SIG-M5 treated with dmso at 0.1 percent for 504 hours (cell line): ENCODE data around the gene RAET1E.
A peak's percentile ranks its signal among the peaks of the same experiment; 100 is the strongest.
"Not testable (repeated sequence)": the region's sequence is repeated elsewhere in the genome, so short reads cannot be mapped to it uniquely, and the experiment has no call there.

Source experiments
- DNase-seq: peaks from one replicate; lab custom pipeline; 2025; ENCODE audit not compliant: unreplicated experiment; lab: John Stamatoyannopoulos, UW

Gene RAET1E

DNA sequence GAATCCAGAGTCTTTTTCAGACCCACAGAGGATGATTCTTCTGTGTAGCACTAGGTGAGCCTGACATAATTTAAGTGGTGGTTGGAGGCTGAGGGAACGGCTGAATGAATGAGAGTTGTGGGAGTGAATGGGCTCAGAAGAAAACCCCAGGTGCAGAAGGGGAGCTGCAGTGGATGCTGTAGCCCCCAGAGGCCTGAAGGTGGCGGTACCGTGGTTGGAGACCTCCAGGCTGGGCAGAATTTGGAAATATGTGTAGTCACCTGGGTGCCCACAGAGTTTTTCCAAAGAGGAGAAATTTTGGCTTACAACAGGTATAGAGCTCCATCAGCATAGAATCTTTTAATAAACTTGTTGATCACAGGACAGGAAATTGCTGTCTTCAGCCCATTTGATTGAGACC is 31.5 kb upstream of the RAET1E start:
- no peak for DNase-seq

DNA sequence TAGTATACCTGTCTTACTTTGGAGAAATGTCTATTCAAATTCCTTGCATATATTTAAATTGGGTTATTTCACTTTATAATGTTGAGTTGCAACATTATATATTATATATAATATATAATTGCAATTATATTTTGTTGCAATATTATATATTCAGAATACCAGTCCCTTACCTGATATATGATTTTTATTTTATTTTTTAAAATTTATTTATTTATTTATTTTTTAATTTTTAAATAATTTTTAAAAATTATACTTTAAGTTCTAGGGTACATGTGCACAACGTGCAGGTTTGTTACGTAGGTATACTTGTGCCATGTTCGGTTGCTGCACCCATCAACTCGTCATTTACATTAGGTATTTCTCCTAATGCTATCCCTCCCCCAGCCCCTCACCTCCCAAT is 29.1 kb upstream of the RAET1E start:
- DNase-seq: not testable (repeated sequence)

DNA sequence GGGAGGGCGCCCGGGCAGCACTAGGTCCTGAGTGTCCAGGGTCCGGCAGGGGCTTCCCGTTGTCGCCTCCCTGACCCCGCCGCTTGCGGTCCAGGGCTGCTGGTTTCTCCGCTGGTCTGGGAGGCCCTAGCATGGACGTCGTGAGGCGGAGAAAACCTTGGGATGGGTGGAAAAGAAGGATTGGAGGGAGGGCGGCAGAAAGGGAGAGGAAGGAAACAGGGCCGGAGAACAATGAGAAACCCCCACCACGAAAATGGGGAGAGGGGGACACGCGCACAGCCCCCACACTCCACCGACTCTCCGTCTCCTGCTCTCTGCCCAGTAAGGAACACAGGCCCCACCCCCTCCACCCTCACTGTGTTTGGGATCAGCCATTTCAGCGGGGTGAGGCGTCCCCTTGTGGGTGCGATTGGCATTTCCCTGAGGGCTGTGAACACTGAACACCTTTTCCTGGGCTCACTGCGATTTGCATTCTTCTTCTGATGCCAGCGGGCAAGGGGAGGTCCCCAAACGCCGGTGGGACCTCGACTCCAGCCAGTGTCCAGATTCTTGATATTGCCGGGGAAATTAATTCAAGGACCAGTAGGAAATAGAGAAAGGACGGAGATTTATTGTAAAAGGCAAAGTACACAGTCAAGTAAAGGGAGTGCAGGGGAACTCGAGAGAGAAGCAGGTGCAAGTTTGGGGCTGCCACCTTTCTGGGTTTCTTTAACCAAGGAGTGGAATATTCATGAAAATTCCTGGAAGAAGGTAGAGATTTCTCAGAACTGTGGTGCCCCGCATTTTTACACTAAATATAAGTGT is 28.3 kb upstream of the RAET1E start:
- peak; percentile 63 for DNase-seq

DNA sequence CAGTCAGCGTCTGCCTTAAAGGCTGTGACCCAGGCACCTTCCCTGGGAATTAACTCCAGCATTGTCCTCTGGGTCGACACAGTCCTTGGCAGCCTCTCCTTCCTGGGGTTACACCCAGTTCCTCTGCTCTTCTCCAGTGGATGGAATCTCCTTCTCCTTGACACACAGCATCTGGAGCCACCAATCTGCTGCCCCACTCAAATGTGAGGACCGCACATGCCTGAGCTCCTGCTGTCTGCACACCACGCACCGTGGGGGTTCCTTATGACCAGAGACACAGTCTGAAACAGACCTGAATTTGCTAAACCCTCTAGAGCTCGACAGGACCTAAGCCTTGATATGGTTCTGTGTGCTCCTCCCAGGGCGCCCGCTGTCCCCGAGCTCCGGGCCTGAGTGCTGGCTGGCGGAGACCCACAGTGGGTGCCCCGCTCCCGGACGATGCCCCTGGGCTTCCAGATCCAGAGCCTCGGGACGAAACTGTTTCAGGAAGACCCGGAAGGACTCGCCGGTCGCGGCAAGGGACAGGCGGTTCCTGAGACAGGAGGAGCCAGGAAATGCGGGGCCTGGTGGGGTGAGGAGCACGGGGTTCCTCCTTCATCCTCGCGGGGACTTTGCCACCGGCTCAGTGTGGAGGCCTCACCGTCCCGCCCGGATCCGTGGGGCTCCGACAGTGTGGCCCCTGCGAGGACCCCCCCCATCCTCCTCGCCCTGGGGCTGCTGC is 27.5 kb upstream of the RAET1E start:
- no peak for DNase-seq

DNA sequence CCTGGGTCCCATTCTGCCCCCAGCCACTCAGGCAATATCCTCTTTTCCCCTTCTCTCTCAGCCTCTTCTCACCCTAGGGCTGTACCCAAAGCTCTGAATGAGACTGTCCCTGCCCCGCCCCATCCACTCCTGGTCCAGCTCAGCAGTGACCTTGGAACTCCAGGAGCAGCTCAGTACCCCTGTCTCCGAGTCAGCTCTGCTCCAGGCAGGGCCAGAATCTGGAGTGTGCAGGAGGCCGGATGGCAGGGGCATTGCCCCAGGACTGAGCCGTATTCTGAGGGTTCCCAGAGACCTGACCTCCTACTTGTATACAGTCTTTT is 27.0 kb upstream of the RAET1E start:
- no peak for DNase-seq

DNA sequence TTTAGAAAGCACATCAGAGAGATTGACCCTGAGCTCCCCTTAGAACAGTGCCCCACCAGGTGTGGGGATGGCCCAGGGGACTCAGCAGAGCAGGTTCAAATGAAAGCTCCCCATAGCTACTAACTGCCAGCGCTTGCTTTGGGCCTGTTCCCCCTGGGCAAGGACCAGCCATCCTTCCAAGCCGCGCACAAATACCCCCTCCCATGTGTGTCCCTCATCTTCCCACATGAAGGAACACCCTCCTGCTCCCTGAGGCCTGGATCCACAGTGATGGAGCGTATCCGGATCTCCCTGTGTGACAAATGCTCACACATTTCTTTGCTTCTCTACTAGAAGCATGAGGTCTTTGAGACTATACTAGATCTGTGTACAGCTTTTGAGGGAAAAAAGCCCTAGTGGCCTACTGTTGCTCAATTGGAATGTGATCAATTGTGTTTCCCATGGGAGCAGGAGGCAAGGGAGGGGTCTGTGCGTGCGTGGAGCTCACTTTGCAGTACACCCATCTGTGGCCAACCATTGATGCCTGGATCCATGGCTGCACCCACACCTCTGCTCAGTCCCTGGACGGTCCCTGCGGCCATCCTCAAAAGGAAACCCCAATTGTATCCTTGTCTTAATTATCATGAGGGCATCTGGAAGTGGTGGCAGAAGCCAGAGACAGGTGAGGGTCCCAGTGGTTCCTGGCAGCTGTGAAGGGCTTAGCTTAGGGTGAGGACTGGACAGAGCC is 26.5 kb upstream of the RAET1E start:
- DNase-seq: no peak

DNA sequence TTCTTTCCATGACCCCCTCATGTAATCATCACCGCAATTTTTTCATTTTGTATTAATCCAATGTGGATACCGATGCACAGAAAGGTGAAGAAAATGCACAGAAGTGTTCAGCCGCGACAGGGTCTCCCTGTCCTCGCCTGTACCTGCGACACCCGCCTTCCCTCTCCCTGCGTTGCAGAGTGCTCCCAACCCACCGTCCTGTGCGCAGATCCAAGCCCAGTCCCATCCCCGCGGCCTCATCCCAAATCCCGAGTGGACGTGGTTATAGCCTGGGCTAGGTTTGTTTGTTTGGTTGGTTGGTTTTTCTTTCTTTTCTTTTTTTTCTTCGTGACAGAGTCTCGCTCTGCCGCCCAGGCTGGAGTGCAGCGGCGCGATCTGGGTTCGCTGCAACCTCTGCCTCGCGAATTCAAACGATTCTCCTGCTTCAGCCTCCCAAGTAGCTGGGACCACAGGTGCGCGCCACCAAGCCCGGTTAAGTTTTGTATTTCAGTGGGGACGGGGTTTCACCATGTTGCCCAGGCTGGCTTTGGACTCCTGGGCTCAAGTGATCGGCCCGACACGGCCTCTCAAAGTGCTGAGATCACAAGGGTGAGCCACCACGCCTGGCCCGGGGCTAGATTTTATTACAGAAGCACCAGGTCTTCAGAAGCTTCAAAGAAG is 25.5 kb upstream of the RAET1E start:
- no peak for DNase-seq

DNA sequence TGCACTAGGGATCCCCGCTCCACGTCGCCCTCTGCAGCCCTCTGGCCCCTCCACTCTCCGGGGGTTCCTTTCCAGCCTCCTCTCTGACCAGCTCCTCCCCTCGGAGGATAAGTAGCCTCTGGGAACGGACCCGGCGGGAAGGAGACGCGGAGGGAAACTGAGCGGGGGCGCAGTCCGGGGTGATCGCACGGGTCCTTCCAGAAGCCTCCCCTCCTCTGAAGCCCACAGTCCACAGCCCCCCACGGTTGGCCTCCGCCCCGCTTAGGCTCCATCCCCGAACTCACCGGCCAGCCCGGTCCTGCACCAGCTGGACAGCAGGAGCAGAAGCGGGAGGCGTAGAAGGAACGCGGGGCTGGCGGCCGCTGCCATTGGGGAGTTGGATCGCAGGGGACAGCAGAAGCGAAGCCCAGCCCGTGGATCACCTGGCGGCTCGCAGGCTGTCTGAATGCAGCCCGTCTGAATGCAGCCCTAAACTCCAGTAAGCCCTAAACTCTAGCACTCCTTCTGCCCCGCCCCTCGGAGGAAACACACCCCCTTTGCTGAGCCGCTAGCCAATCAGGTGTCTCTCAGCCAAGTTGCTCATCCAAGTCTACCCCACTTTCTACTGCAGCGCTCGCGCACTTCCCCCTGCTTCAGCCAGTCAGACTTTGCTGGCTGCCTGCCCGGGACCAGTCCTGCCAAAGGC is 24.9 kb upstream of the RAET1E start, which contains the start of gene RAET1G:
RAET1G (minus strand) TSS at position 480 of the 685 bp plus-strand sequence; CDS start at position 369, 111 bp downstream.
- peak; percentile 93 for DNase-seq

DNA sequence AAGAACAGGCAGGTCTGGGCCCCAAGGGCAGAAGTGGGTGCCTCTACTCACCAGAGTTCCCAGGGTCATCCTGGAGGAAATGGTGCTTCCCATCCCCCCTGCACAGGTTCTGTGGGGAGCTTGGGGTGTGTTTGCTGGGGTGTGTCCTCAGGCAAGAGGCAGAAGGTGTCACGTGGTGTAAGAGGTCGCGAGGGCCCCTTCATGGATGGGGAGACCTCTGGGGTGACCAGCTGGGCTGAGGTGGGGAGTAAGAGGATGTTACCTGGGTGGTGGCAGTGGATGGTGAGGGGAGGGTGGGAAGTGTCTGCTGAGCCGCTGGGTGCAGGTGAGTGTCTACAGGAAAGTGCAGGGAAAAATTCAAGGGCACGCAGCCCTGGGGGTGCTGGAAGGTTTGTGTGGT is 24.2 kb upstream of the RAET1E start:
- DNase-seq: not testable (repeated sequence)

DNA sequence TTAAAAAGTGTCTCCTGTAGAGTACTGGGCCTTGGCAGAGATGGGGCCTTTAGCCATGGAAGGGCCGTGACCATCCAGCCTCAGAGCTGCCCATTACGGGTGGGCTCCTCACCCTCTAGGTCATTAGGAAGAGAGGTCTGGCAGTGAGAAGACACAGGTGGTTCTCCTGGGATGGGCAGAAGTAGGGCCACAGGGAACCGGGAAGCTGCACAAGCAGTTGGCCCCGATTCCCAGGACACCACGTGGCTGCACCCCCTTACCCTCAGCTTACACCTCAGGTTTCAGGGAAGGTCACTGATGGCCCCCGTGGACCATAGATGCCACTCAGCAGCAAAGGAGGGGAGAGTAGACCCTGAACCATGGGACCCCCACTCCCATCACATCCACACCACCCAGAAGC is 23.4 kb upstream of the RAET1E start:
- no peak for DNase-seq

DNA sequence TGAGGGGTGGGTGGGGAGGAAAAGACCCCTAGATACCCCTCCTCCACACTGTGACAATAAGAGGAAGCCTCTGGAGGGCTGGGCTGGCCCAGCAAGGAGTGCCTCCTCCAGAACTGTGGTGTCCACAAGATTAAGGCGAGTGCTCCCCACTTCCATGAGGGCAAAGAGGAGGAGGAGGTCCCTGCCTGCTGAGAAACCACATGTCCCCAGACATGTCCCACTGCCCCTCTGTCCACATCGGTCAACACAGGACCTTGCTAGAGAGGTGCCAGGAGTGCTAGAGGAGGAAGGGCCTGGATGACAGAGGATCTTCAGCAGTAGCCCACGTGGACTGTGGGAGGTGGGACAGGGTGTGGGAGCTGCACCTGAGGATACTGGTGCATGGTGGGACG is 21.9 kb upstream of the RAET1E start:
- no peak for DNase-seq

DNA sequence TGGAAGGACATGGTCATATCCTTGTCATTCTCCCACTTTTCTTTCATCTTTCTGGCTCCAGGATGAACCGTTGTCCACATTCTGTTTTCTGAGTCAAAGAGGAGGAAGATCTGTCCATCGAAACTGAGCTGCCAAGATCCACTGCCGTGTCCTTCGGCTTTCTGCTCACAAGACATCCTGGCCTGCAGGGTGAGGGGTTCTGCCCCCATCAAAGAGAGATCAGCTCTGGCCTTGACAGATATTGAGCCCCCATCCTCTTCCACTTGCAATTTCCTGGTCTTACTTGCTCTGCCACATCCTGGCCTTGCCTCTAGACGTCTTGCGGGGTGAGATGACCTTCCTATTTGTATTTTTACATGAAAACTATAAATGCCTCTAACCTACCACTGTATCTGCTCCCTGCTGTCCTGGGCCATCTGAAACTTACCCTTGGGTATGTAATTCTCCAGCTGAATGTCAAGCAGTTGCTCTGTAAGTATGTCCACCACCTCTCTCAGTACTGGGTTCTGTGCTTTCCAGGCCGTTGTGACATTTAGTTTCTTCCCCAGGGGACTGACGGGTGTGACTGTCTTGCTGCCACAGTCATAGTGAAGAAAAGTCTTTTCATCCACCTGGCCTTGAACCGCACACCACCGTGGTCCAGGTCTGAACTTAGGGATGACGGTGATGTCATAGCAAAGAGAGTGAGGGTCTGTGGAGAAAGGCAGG is 21.4 kb upstream of the RAET1E start:
- DNase-seq: not testable (repeated sequence)

DNA sequence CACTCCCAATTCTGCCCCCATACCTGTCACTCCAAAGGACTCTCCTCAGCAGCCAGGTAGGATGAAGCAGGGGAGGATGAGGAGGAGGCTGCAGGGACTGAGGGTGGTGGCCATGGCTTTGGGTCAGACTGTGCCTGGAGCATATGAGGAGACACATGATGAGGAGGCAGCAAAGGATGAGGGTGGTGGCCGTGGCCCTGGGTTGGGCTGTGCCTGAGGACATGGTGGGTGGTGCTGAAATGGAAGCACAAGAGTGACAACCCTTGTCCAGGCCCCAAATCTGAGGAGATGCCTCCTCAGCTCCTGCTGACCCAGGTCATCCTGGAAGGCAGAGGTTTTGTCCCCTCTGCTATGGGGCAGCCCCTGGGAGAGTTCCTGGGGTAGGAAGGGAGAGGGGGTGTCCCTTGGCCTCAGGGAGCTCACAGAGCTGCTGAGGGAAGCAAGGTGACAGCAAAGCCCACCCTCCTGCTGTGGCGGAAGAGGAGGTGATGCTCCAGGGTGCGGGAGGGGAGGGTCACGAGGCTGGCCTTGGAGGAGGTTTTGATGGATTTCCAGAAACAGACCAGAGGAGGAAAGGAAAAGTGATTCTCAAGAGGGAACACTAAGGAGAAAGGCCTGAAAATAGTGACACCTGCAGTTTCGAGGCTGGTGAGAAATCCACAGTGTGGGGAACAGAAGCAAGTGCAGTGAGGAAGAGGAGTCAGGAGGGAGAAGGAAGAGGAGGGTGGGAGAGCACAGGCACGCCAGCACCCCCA is 20.4 kb upstream of the RAET1E start:
- DNase-seq: no peak

DNA sequence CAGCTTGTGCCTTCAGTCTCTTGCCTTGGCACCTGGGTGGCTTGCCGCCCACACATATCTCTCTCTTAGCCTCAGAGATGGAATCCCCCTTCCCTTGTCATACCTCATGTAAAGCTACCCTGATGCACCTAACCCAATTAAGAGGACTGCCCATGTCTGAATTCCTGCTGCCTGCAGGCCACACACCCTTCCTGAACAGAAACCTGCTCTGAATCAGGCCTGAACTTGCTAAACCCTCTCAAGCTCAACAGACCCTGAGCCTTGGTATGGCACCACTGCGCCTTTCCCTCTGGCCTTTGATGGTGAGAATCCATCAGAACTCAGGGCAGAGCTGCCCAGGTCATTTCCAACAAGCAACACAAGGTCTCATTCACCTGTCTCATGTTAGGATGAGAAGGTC is 19.8 kb upstream of the RAET1E start:
- DNase-seq: no peak

DNA sequence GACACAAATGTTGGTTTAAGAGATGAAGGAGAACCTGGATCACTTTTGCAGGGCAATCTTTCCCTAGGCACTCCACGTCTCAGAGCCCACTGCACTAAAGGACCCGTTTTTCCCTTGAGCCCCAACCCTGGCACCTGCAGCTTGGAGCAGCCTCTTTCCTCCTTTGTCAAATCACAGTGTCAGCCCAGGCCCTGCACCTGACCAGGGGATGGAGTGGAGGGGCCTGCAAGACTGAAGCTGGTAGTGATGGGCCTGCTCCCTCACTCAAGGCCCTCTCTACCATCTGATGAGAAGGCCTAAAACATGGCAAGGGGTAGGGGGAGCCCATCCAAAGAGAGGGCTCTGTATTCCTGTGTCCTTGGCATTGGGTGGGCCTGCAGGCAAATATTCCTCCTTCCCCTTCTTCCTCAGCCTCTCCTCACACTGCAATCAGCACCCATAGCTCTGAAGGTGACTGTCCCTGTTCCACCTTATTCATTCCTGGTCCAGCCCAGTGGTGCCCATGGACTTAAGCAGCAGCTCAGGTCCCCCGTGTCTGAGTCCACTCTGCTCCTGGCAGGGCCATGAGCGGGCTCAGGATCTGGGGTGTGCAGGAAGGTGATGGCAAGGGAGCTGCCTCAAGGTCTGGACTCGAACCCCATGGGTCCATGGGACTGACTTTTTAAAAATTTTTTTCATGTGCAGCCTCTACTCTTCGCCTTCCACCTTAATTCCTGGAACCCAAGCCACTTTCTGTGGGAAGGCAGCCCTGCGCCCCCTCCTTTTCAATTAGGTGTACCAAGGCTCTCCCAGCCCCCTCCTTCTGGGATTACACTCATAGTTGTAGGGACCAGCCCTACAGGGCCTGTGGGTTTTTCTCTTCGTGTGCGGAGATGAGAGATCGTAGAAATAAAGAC is 18.3 kb upstream of the RAET1E start:
- DNase-seq: no peak

DNA sequence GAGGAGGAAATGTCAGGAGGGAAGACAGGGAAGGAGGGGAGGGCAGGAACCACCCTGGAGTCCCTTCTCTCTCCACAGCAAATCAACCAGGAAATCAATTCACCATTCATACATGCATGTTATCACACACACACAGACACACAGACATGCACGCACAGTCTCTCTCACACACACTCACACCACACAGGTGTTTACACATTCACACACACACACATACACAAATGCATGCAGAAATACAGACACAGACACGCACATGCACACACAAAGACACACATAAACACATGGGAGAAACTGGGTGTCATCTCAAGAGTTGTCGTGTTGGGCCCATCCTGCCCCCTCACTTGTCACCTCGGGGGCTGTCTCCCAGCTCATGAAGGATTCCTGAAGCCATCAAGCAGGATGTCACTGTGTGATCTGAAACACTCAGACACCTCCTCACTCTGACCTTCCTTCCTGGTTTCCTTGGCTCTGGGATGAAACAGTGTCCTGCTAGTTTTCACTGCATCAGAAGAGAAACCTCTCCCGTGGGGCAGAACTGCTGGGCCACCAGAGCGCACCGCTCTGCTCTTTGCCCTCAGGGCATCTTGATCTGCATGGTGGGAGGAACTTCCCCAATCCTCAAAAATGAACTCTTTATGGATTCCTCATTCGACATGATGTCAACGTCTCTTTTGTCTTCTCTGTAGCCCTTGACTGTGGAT is 15.8 kb upstream of the RAET1E start:
- no peak for DNase-seq

DNA sequence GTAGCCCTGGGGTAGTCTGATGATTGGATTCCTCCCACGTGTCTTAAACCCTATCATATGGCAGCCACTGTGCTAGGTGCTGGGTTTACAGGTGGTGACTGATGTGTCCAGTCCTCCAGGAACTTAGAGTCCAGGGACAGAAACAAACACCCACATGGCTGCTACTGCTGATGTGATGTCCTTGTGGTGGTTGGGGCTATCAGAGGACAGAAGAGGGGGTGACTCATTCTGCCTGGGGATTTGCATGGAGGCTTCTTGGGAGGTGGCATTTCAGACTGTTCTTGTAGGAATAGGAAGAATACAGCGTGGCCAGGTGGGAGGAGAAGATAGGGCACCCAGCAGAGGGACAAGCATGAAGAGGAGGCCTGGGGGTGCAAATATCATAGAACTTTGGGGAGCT is 15.2 kb upstream of the RAET1E start:
- DNase-seq: no peak

DNA sequence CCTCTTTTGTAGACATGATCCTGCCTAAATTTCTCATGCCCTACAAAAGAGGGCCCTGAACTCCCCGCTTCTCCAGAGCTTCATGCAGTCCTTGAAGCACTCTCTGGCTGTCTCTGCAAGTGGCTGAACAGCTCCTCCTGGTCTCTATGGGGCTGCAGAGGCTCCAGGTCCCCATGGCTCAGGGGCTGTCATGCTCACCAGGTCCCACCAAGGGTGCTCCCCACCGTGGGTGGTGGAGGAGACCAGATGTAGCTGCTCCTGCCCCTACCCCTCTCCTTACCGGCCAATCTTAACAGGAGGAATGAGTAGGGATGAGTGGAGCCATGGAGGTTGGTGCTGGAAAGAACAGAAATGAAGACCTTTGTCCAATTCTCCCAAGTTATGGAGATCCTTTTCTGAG is 14.8 kb upstream of the RAET1E start:
- not testable (repeated sequence) for DNase-seq
